NCI-H1930 (cell line): ENCODE data around the gene TMEM45B.
"Not testable (repeated sequence)": the region's sequence is repeated elsewhere in the genome, so short reads cannot be mapped to it uniquely, and the experiment has no call there.

Experiments used
- DNase-seq, 2 experiments: peaks; one replicate each; lab custom pipeline; 2025; lab: John Stamatoyannopoulos, UW

The TMEM45B gene

DNA sequence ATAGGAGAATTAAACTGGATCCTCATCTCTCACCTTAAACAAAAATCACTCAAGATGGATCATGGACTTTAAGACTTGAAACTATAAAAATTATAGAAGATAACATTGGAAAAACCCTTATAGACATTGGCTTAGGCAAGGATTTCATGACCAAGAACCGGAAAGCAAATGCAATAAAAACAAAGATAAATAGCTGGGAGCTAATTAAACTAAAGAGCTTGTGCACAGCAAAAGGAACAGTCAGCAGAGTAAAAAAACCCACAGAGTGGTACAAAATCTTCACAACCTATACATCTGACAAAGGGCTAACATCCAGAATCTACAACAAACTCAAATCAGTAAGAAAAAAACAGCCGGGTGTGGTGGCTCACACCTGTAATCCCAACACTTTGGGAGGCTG lies 7.4 kb upstream of the TMEM45B start:
- DNase-seq = not testable (repeated sequence)

DNA sequence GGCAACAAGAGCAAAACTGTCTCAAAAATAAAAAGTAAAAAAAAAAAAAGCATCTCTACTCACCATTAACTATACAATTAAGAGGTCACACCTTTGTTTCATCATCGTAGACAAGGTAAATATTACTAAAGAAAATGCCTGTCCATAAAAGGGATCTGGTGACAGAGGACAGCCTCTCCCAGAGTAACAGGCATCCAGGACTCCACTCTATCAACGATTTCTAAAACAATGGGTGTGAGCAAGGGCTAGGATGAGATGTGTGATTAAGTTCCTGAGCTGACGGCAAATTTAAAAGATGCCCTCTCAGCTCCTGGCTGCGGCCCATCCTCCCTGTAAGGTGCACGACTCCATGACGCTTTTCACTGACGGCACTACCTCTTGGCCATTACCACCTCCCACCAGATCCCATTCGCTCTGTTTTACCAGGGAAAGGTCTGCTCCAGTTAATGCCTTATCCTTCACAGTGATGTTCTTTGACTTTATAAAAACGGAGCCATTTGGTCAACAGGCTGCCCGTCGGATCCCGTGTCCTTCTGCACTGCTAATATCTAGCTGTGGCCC lies 2.3 kb upstream of the TMEM45B start:
- no peak for DNase-seq

DNA sequence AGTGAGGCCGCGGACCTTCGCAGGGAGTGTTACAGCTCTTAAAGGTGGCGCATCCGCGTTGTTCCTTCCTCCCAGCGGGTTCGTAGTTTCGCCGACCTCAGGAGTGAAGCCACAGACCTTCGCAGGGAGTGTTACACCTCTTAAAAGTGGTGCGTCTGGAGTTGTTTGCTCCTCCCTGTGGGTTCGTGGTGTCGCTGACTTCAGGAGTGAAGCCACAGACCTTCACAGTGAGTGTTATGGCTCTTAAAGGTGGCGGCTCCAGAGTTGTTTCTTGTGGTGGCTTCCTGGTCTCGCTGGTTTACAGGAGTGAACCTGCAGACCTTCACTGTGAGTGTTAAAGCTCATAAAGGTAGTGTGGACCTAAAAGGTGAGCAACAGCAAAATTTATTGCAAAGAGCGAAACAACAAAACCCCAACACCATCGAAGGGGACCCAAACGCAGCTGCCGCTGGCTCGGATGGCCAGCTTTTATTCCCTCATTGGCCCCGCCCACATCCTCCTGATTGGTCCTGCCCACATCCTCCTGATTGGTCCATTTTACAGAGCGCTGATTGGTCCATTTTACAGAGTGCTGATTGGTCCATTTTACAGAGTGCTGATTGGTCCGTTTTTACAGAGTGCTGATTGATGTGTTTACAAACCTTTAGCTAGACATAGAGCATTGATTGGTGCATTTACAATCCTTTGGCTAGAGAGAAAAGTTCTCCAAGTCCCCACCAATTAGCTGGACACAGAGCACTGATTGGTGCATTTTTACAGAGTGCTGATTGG lies 1.2 kb upstream of the TMEM45B start:
- no peak for DNase-seq

DNA sequence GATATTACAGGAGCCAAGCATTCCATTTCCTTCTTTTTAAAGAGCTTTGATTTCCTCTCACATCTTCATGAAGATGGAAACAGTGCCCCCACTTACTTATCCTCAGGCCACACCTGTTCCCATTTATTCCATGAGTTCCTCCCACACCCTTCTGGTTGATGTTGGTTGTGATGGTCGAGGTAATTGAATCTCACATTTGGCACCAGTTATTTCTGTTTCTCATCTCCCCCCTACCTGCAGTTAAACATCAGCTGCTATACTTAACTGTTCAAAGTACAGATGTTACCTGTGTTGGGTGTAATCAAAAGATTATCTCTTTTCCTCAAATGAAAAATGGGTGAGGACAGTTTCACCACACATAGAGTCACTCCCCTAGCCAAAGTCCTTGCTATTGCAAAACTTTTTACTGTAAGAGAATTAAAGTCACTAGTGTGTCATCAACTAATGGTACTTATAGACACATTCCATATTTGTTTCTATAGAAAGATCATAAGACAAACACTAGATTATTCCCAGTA lies 1.9 kb downstream of the TMEM45B start:
- no peak for DNase-seq

DNA sequence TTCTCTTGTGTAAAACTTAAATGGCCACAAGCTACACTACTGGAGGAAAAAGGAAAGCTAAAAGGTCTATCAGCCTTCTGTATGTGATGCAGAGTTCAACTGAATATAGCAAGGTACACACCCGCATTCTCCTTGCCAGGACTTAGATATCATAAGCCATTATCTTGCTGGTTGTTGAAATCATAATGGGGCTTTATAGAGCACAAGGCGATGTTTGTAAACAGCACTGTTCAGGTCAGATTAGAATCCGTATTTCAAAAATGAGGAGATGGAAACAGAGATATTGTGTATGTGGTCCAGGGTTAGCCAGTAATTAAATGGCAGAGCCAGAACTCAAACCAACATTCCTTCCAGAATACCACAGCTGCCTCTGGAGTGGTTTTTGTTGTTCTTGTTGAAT lies 2.6 kb downstream of the TMEM45B start:
- DNase-seq = not testable (repeated sequence)

DNA sequence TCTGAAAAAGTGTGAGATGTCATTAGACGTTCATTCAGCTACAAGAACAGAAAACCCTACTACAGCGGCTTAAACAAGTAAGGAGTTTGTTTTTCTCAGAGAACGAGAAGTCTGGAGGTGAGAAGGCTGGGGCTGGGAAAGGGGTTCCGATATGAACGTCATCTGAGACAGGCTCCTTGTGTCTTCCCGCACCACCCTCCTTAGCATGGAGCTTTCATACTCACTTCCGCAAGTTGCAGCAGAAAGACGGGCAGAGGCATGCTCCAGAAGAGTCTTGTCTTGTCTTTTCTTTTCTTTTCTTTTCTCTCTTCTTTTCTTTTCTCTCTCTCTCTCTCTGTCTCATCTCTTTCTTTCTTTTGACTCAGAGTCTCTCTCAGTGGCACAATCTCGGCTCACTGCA lies 3.6 kb downstream of the TMEM45B start:
- no peak for DNase-seq

DNA sequence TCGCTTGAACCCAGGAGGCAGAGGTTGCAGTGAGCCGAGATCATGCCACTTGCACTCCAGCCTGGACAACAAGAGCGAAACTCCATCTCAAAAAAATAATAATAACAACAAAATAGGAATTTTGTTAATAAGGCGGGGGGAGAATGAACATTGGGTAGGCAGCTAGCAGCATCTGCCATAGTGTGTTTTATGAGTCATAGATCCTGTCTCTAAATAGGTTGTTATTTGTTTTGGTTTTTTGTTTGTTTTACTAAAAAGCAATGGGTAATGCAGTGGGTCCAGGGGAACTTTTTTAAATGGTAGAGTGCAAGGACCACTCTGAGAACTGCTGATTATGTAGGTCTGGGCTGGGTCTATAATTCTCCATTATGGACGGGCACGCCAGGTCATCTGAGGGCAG lies 4.6 kb downstream of the TMEM45B start:
- not testable (repeated sequence) for DNase-seq

DNA sequence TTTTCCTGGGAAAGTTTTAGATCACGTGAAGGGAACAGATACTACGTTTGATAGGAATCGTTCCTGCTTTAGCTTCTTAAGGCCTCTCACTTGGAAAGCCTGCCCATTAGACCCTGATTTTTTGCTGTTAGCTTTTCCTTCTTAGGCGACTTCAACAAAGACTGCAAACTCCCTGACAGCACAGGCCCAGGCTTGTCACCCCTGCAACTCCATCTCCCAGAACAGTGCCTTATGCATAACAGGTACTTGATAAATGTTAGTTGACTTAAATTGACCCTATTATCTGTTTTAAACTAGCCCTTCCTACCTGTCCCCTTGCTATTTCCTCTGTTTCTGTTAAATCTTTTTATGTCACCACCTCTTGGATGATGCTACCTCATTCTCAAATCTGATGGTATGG lies 7.6 kb downstream of the TMEM45B start:
- DNase-seq = not testable (repeated sequence)

DNA sequence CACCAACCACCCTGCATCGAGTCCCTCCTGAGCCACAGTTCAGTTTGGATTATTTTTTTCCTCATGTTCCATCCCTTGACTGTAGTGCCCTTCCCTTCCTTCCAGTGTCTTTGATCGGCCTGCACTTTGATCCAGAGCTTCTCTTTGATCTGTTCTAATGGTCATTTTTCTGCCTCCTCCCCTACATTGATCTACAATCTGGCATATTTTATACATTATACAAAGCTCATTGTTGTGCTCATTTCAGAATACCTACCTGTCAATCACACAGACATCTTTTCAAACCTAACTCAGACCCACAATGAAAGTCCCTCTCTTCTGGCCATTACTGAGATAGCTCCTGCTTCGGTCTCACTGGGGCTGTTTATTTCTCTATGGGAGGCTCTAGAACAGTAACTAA lies 8.2 kb downstream of the TMEM45B start:
- DNase-seq = not testable (repeated sequence)

DNA sequence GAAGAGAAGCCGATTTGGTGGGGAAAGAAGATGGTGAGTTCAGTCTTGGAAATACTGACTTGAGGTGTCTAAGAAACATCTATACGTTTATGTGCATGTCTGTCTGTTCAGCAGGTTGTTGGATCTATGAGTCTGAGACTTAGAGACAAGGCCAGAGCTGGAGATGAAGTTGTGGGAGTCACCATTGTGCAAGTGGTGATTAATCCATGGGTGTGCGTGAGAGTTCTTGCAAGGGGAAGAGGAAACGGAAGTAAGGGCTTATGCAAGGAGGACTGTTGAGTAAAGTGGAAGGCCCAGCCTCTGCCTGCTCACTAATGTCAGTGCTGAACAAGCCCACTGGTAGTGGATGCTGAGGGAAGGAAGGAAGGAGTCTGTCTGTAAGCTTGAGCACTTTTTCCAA lies 9.7 kb downstream of the TMEM45B start:
- no peak for DNase-seq

DNA sequence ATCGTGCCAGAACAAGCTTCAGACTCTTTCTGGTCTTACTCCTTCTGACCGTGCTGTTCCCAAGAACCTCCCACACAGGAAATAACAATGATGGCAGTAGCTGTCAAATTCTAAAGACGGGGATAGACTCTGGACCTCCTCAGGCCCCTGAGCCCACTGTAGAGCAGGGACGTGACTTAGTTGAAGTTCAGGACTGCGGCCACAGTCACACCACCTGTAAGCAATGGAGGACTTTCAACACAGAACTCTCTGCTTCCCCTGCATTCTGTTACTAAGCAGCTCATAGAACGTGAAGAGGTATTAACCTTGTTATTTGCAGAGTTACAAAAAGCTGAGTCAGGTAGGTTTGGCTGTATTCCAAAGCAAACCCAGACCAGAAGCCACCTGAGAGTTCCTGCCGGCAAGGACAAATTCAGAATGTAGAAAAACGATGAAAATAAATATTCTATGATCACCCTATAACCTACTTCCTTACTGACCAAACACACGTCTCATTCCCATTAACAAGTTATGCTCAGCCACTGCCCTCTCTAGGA lies 12.7 kb downstream of the TMEM45B start:
- DNase-seq = no peak

DNA sequence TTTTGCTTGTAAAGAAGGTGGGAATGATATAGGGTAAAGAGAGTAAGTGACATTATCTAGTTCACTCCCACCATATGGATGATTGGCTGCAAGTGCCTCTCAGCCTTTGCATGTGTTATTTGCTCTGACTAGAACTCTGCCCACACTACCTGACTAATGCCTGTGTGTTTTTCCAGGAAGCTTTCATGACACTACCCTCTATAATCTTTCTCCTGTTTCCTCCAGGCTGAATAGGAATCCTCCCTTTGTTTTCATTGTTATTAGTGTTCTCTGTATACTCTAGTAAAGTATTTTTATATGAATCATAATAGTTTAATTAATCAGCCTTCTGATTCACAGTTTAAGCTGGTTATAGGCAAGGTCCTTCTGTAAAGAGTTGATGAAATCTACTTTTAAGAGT lies 13.8 kb downstream of the TMEM45B start:
- DNase-seq = not testable (repeated sequence)

DNA sequence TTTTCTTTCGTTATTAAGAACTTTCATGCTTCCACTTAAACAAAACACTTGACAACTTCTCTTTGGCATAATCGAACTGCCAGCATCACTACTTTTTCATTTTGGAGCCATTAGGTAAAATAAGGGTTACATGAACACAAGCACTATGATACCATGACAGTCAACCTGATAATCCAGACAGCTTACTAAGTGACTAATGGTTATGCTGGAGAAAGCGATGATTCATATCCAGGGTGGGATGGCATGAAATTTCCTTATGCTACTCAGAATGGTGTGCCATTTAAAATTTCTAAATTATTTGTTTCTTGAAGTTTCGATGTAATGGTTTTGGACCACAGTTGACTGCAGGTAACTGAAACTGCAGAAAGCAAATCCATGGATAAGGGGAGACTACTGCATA lies 15.6 kb downstream of the TMEM45B start:
- not testable (repeated sequence) for DNase-seq

DNA sequence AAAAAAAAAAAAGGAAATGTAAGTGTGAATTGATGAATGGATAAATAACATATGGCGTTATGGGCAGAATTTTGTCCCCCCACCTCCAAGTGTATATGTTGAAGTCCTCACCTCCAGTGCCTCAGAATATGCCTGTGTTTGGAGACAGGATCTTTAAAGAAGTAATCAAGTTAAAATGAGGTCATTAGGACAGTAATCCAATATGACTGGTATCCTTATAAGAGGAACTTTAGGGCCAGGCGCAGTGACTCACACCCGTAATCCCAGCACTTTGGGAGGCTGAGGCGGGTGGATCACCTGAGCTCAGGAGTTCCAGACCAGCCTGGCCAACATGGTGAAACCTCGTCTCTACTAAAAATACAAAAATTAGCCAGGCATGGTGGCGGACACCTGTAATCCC lies 17.6 kb downstream of the TMEM45B start:
- not testable (repeated sequence) for DNase-seq

DNA sequence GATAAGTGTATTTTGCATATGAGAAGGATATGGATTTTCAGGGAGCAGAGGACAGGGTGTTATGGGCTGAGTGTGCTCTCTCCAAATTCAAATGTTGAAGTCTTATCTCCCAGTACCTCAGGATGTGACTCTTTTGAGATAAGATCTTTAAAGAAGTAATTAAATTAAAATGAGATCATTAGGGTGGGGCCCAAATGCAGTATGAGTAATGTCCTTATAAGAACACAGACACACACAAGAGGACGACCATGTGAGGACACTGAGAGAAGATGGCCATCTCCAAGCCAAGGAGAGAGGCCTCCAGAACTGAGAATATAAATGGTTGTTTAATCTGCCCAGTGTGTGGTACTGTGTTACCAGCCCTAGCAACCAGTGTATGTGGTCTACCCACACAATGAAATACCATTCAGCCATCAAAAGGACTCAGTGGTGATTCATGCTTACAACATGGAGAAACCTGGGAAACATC lies 20.8 kb downstream of the TMEM45B start:
- DNase-seq = not testable (repeated sequence)

DNA sequence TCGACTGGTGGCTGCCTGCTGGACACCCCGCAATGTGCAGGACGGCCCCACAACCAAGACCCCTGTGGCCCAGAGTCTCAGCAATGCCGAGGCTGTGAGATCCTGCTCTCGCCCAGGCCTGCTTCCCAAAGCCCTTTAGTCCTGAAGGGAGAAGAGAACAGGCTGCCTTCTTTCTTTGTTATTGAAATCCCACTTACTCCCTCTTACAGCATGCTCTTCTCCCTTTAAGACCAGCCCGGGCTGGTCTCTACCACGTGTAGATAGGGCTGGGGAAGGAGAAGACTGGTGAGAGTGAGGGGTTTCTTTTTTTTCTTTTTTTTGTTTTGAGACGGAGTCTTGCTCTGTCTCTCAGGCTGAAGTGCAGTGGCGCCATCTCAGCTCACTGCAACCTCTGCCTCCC lies 21.3 kb downstream of the TMEM45B start:
- DNase-seq = no peak

DNA sequence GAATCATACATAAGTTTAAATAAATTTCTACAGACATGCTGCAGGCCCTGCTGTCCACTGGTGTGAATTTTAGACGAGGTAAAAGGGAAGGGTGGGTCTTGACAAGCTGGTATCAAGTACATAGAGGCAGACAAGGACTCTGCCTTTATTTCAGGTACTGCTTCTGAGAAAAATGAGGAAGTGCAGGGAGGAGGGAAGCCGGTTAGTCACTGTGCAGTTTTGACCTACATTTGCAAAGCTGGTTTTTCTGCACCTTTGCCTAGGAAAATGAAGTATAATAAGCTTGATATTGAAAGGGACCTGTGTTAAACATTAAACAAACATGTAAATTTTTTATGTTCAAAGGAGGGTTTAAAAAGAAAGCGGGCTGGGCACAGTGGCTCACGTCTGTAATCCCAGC lies 24.6 kb downstream of the TMEM45B start:
- no peak for DNase-seq

DNA sequence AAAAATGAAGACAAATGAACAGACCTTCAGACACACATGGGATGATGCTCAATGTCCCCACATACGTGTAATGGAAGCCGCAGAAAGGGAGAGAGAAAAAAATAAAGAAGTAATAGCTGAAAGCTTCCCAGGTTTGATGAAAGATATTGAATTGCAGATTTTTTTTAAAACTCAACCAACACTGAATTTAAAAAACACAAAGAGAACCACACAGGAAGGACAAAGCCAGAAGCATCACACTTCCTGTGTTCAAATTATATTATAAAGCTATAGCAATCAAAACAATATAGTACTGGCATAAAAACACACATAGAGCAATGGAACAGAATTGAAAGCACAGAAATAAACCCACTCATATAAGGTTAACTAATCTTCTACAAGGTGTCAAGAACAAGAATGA lies 26.5 kb downstream of the TMEM45B start:
- no peak for DNase-seq

DNA sequence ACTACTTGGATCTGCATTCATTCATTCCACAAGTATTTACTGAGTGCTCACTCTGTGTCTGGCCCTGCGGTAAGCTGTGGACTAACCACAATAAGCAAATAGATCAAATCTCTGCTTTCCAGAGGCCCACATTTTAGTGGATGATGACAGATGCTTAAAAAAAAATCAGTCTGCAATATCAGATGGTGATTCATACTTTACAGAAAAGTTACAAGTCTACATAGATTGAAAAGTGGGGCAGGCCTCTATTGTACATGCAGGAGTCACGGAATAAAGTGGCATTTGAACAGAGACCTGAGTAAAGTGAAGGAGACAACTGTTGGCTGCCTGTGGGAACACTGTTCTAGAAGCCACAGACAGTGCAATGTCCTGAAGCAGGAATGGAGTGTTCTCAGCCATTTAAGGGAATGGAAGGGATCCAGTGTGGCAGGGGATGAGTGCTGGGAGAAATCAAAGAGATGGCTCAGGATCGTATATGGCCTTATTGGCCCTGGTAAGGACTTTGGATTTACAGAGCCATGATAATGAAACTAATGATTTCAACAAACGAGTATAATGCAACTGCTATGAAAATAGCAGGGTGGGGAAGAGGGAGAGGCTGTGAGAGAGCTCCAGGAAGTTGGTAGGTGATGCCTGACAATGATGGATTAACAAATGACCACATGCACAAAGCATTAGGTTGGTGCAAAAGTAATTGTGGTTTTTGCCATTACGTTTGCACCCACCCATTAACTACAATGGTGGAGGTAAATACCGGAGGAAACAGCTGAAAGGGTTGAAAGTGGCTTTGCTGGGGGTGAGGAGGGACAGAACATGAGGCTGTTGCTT lies 31.1 kb downstream of the TMEM45B start:
- DNase-seq = no peak

DNA sequence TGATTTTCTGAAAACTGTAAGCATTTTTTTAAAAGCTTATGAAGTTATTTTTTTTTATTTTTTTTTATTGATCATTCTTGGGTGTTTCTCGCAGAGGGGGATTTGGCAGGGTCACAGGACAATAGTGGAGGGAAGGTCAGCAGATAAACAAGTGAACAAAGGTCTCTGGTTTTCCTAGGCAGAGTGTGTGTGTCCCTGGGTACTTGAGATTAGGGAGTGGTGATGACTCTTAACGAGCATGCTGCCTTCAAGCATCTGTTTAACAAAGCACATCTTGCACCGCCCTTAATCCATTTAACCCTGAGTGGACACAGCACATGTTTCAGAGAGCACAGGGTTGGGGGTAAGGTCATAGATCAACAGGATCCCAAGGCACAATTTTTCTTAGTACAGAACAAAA lies 31.7 kb downstream of the TMEM45B start:
- DNase-seq = not testable (repeated sequence)

DNA sequence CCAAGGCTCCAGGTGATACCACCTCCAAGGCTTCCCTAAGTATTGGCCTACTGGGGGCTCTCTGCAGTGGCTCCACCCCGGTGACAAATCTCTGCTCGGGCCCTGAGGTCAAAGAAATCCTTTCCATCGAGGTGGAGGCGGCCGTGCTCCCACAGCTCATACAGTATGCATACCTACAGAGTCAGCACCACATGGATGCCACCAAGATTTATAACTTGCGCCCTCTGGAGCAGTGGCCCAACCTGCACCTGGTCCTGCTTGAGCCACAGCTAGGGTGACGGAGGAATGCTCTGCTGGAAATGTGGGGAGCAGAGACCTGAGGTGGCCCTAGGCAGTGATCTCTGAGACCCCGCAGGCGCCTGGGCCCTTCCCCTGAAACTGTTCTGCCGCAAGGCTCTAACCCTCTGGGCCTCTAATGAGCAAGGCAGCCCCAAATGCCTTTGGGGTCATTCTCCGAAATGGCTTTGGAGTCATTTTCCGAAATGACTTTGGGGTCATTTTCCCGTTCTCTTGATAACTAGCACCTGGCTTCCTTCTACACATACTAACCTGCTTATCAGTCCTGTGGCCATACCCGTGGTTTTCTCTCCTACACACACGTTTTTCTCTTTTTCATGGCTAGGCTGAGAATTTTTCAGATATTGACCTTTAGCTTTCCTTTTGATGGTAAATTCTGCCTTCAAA lies 33.9 kb downstream of the TMEM45B start:
- DNase-seq = no peak
